KBM-7 (cell line): ENCODE measurements around the gene LSG1.
A peak's percentile ranks its signal among the peaks of the same experiment; 100 is the strongest.
"Not testable (repeated sequence)": the region's sequence is repeated elsewhere in the genome, so short reads cannot be mapped to it uniquely, and the experiment has no call there.

Experiments used
- DNase-seq: peaks from one replicate; pipeline ENCODE4 v3.0.0-alpha.2; 2015
- in situ Hi-C: fragments of 300-500 bp; cut with MboI; formaldehyde crosslinking; loops from 2 replicates; pipeline ENCODE4 v1.14.3; 2020; ENCODE audit warnings: low sequenced_read_pairs, low pct_unique_long_range_greater_than_20kb, mixed read lengths

The LSG1 gene

DNA sequence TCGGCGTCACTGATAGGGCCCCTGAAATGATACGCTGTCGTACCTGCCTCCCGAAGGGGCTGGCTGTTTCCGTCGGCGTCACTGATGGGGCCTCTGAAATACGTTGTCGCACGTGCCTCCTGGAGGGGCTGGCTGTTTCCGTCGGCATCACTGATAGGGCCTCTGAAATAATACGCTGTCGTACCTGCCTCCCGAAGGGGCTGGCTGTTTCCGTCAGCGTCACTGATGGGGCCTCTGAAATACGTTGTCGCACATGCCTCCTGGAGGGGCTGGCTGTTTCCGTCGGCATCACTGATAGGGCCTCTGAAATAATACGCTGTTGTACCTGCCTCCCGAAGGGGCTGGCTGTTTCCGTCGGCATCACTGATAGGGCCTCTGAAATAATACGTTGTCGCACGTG lies 41.3 kb downstream of the LSG1 start:
- DNase-seq, in situ Hi-C loops: not testable (repeated sequence)

DNA sequence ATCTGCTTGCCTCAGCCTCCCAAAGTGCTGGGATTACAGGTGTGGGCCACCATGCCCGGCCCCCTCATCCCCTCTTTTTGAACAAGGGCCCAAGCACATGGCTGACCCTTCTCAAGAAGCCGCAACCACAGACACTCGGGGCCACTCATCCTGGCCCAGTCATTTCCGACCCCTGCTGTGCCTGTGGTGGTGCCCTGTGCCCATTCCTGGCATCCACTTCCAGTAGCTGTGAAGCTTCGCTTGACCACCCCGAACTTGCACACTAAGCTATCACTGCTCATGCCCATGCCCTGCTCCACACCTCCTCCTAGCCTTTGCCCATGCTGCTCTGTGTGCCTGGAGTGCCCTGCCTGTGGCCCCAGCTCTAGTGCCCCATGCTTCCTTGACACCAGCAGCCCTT lies 47.0 kb downstream of the LSG1 start:
- in situ Hi-C loops: no loop called here
- no peak for DNase-seq

DNA sequence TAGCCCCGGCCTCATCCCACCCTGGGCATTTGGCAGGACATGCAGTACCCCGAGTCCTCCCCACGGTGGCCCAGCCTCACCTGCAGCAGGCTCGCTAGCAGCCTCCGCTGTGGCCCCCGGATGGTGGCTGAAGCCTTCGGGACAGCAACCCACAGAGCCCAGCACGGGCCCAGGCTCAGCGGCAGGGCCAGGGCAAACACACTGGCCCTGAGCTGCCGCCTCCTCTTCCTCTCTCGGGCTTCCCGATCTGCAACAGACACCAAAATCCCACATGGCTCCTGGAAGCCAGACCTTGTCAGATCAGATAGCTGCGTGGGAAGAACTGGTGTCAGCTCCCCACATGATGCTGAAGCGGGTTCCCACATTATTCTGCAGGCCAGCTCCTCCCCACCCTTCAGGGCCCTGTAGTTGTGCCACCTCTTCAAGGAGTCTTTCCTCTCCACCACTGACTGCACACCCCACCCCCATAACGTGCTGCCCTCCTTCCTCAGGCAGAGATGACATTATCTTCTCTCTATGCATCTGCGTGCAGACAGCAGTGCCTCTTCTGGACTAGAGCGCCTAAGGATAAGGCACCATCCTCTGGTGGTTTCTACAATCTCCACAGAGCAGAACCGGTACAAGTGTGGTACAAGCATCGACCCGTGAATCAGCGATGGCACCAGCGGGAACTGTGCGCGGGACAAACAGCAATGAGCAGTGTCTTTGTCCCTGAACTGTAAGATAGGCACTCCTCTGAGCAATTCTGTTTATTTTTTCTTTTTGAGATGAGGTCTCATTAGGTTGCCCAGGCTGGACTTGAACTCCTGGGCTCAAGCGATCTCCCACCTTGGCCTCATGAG lies 48.3 kb downstream of the LSG1 start:
- no peak for DNase-seq
- in situ Hi-C loops: no loop called here

DNA sequence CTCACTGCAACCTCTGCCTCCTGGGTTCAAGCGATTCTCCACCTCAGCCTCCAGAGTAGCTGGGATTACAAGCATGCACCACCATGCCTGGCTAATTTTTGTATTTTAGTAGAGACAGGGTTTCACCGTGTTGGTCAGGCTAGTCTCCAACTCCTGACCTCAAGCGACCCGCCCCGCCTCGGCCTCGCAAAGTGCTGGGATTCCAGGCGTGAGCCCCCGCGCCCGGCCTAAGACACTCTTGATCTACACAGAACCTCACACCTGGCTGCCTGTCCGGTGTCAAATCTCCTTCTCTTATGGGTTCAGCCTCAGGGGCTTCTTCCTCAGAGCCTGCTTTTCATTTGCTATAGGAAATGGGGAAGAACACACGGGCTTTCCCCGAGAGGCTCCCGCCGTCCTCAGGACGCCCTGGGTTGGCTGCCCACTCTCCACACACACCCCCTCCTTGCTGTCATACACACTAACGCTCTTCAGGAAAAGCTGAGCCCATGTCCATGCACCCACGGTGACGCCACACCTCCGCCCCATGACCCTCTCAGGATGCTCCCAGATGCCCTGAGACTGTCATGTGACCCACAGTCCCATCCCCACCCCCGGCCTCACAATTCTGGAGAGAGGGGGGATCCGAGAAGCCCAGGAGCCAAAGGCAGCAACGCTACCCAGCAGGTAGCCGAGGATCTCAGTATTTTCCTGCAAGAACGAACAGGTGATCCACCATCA lies 49.2 kb downstream of the LSG1 start:
- in situ Hi-C loops: no loop called here
- DNase-seq: no peak

DNA sequence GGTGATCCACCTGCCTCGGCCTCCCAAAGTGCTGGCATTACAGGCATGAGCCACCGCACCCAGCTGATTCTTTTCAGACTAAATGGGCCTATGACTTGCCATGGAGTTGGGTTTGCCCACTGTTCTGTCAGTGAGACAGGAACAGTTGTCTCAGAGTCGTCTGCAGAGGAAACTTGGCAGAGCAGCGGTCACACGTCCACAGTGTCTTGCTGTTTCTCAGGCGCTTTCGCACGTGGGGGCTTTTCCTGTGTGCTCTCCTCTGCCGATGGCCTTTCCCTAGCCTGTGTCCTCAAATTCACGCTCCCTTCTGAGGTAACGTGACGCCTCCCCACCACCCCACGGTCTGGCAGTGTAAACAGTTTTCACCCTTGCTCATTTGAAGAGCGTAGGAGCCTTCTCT lies 50.0 kb downstream of the LSG1 start:
- in situ Hi-C loops: no loop called here

DNA sequence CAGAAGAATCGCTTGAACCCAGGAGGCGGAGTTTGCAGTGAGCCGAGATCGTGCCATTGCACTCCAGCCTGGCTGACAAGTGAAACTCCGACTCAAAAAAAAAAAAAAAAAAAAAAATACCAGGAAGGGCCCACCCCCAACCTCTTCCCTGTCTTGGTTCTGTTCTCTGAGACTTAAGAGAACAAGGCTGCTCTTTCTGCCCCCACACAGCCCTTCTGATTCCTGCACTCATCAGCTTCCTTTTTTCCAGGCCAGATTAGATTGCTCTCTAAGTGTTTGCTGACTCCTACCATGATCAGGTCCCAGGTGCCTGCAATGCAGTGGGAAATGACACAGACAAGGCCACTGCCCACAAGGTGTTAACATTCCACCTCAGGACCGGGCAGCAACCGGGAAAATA lies 51.8 kb downstream of the LSG1 start:
- in situ Hi-C loops: no loop called here
- peak; percentile 37 for DNase-seq

More for the DNA sequence above, 50.0 kb downstream of the LSG1 start:
- DNase-seq: no peak

DNA sequence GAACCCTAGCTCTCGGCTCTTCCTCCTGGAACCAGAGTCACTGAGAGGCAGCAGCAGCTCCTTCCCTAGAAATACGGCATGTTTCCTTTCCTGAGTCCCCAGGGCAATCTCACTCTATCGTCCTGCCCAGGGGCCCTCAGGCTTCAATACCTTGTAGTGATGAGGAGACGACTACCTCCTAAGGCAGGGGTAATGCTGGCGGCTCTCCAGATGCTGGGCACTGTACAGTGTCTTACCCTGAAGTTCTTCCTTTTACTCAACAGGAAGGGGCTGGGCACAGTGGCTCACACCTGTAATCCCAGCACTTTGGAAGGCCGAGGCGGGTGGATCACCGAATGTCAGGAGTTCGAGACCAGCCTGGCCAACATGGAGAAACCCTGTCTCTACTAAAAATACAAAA lies 52.2 kb downstream of the LSG1 start:
- in situ Hi-C loops: no loop called here
- no peak for DNase-seq

DNA sequence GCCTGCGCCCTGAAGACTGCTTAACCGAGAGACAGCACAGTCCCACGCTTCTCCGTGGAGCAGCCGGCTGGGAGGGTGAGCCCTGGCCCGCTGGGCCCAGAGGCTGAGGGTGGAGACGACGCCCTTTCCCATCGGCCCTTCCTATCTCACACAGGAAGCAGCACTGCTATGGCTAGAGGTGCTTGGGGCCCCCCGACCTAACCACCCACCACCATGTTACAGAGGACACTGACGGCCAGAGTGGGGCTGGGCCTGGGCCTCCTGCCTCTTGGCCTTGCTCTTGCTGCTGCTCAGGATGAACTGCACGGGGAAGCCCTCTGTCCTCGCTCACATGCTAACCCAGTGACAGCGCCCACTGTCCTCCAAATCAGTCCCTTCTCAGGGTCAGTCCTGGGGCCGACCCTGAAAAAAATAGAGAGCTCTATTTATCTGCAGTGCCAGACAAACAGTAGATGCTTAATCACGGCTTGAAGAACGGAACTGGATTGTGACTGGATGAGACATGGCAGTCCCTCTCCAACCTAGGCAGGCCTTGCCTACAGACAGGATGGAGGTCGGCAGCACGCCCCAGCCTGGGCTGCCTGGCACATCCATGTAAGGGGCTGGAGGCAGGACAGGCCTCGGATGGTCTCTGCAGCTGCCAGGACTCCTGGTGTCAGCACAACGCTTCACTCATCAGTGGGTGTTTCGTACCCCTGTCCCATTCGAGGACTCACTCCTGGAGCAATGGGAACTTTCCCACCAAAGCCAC lies 53.0 kb downstream of the LSG1 start:
- in situ Hi-C loops: no loop called here
- DNase-seq: no peak

DNA sequence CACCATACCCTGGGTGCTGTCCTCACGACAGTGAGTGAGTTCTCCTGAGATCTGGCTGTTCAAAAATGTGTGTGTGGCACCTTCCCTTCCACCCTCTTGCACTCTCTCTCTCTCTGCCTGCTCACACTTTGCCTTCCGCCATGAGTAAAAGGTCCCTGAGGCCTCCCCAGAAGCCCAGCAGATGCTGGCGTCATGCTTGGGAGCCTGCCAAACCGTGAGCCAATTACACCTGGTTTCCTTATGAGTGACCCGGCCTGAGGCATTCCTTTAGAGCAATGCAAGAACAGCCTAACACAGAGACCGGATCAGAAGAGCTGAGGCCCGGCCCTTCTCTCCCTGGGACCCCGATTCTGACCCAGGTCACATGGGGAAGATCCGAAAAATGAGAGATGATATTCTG lies 54.2 kb downstream of the LSG1 start:
- in situ Hi-C loops: no loop called here

DNA sequence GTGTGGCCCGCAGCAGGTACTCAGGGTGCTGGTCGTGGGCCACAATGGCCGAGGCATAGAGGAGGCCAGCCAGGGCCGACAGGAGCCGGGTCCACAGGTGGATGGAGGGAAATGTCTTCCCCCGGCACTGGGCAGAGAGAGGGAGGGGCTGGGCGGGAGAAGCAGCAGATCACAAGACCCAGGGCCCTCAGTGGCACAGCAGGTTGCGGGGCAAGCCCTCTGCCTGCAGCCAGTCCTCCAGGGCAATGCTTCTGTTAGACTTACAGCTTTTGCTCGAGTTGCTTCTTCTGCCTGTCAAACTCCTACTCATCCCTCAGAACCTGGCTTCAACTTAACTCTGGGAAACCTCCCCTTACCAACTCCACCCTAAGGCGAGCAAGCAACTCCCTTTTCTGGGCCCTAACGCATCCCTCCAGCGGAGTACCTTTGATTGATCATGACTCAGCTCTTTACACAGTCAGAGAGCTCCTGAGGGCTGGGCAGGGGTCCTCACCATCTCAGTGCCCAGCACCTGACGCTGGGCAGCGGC lies 54.8 kb downstream of the LSG1 start:
- DNase-seq: no peak
- in situ Hi-C loops: no loop called here

More for the DNA sequence above, 54.2 kb downstream of the LSG1 start:
- no peak for DNase-seq

DNA sequence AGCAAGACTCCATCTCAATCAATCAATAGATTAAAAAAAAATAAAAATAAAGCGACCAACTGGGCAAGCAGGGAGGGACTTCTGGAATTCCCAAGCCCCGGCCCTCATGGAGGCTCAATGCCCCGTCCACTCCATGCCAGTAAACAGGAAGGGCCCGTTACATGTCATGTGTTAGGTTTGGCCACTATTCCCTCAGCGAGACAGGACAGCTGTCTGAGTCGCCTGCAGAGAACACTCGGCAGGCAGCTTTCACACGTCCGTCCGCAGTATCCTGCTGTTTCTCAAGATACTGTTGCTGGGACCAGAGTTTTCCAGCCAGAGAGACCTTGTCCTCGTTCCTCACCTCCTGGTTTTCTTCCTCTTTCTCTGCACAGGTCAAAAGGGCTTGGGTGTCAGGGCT lies 56.8 kb downstream of the LSG1 start:
- in situ Hi-C loops: no loop called here
- DNase-seq: no peak

DNA sequence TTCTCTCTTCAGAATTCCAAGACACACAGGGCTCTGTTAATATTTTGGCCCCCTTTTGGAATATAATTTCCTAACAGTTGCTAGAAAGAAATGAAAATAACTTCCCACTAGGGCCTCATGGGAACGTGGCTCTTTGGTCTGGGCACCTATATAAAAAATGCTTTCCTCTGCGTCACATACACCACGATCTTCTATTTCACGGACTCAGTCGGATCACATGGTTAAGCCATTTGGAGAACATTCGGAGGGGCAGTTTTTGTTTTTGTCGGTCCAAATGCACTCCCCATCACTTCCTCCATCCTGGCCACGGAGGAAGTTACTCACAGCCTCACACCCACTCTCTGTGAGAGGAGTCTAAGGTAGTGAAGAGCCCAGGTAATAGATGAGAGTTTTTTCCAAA lies 59.8 kb downstream of the LSG1 start:
- no peak for DNase-seq
- in situ Hi-C loops: no loop called here

DNA sequence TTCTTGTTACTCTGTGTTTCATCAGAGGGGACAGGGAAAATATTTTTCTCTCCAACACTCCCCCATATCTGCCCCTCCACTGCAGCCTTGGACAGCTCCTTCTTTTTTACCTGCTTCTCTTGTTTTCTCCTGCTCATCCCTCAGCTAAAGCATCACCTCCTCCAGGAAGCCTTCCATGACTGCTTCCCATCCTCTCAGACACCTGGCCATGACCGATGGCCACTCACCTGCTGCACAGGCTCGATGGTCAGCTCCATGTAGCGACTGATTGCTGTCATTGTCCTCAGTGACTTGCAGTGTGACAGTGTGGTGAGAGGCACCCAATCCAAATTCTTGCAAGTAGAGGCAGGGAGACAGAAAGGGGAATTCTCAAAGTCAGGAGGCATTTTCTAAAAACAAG lies 61.3 kb downstream of the LSG1 start:
- no peak for DNase-seq
- in situ Hi-C loops: no loop called here

DNA sequence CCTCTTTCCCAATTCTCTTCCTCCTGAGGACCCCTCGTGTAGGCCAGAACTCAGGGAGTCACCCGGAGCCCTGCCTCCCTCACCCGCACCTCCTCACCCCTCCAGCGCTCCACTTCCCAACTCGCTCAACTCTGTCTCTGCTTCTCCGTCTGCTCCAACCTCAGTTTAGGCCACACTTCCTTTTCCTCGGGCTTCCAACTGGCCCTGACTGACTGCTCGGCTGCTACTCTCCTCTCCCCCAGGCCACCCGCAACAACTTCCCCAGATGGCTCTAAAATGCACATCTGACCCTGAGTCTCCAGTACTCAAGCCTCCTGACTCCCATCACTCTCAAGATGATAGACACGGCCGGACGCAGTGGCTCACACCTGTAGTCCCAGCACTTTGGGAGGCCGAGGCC lies 62.4 kb downstream of the LSG1 start:
- in situ Hi-C loops: no loop called here
- DNase-seq: no peak

DNA sequence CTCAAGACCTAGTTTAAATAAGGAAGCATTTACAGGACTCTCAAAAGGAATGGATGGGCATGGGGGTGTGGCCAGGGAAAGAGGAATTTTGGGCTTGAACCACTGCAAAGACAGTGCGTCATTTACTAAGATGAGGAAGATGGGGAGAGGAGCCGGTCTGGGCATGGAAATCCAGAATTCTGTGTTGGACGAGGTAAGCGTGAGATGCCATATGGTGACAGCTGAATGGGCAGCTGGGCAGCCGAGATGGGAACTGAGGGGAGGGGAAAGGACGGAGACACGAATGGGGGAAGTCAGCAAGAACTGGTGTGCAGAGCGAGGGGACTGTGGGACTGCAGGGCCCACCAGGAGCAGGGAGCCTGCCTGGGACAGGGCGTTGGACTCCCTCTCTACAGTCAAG lies 63.0 kb downstream of the LSG1 start:
- DNase-seq: no peak
- in situ Hi-C loops: no loop called here

DNA sequence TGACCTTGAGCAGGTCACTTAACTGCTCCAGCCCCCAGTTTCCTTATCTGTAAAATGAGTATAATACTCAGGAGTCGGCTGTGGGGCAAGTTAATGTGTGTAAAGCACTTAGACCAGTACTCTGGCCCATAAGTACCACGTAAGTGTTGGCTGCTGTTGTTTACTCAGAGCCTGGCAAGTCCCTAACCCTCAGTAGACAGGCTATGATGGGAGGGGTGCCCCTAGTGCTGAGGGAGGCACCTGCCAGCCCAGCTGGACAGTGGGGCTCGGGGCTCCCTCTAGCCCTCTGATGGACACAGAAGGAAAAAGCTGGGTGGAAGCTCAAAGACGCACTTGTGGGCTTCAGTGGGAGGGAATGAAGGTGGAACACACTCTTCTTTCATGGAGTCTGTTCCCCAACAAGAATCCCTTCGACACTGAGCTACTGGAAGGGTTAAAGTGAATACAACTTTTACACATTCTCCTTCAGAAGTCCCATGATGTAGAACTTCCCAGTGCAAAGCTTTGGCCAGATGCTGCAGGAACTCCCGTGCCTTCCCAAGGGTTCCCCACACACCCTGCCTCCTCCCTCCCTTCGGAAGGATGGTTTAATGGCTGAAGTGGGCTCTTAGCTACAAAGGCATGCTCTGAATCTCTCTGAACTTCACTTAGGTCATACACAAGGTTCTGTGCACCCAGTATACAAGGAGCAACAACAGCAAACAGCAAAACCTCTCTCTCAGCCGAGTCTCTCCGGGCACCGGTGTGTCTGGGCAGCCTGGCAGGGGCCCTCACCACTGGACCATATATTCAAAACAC lies 64.2 kb downstream of the LSG1 start:
- in situ Hi-C loops: no loop called here
- no peak for DNase-seq

DNA sequence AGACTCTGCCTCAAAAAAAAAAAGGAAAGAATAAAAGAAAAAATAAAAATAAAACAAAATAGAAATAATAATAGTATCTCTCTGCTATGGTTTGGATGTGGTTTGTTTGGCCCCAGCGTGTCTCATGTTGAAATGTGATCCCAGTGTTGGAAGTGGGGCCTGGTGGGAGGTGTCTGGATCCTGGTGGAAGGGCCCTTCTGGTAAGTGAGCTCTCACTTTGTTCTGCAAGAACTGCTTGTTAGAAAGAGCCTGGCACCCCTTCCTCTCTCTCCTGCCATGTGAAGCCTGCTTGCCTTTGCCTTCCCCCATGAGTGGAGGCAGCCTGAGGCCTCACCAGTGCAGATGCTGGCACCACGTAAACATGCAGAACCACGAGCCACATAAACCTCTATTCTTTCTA lies 65.0 kb downstream of the LSG1 start:
- in situ Hi-C loops: no loop called here
- no peak for DNase-seq

DNA sequence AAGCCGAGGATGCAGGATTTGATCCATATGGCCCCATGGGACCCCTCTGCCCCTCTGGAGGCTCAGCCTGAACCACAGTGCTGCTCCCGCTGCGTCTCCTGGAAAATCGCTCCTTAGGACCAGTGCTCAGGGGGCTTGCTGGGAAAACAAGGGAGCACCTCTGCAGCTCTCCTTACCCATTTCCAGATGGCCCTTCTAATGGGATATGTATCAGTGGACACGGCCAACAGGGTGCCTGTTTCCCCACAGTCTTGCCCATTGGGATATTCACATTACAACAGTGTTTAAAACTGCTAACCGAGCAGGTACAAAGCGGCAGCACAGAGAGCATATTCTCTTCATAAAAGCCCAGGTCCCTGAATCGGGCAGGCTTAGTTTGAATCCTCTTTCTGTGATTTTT lies 65.8 kb downstream of the LSG1 start:
- in situ Hi-C loops: no loop called here
- DNase-seq: no peak

DNA sequence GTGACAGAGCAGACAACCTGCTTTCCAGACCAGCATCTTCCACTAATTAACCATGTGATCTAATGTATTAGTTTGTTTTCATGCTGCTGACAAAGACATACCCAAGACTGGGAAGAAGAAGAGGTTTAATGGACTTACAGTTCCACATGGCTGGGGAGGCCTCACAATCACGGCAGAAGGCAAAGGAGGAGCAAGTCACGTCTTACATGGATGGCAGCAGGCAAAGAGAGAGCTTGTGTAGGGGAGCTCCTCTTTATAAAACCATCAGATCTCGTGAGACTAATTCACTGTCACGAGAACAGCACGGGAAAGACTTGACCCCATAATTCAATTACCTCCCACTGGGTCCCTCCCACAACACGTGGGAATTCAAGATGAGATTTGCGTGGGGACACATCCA lies 66.7 kb downstream of the LSG1 start:
- DNase-seq, in situ Hi-C loops: not testable (repeated sequence)
